Measurements from ENCODE around the gene METTL26. TPM values are rescaled to one million over a fixed set of nuclear protein-coding genes. Genes with fewer than 3 reads are reported as not detected.
"Not testable (repeated sequence)": the region's sequence is repeated elsewhere in the genome, so short reads cannot be mapped to it uniquely, and the experiment has no call there.

Gene METTL26
- total RNA-seq, 1 donor from 2014 or later, result 59.4 TPM

DNA sequence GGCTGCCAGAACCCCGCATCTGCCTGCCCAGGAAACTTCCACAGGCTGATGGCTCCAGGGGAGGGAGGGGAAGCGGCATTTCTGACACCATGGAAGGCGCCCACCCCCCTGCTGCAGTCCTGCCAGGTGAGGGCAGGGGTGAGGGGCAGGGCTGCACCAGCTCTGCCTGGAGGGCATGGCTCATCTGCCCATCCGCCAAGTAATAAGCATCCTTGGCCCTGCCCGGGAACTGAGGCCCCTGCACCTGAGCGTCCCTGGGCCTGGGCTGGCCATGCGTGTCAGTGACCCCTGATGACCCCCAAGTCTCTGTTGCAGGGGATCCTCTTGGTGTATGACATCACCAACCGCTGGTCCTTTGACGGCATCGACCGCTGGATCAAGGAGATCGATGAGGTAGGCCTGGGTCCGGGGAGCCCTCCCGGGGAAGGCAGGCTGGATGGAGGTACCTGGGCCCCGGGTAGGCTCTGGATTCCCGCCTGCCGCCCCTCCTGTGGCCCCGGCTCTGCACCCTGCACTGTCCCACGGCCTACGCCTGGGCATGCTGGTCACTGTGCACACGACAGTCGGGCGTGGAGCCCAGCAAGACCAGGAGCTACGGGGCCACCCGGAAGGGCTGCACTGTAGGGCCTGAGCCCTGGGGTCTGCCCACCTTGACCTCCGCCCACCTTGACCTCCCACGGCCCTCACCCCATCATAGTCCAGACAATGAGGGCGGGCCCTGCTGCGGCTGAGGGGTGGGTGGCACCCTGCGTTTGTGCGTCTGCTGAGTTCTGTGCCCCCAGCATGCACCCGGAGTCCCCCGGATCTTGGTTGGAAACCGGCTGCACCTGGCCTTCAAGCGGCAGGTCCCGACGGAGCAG lies 10.8 kb downstream of the METTL26 start:
- DNase-seq (ENCODE audit: low read depth in 2 of 2), result no peak

DNA sequence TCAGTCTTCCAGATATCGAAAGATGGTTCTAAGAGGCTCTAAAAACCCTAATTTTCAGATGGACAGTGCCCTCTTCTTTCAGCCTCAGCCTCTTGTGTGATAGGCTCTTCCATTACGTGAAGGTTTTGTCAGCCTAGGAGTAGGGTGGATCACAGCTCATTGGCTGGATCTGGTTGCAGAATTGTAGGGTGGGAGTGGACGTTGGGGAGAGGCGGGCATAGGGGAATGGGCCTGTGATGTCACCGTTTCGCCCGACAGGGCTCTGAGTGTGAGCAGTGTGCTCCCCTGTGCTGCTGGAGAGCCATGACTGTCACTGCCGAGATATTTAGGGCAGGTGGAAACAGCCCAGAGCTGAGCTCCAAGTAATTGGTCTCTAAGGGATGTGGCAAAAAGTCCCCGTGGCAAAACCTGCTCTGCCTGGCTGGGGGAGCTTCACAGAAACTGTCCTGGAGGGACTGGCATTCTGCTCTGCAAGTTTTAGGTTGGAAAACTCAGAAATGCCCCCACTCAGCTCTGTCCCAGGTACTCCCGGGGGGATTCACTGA lies 11.5 kb downstream of the METTL26 start:
- no peak for DNase-seq (ENCODE audit: low read depth in 2 of 2)

DNA sequence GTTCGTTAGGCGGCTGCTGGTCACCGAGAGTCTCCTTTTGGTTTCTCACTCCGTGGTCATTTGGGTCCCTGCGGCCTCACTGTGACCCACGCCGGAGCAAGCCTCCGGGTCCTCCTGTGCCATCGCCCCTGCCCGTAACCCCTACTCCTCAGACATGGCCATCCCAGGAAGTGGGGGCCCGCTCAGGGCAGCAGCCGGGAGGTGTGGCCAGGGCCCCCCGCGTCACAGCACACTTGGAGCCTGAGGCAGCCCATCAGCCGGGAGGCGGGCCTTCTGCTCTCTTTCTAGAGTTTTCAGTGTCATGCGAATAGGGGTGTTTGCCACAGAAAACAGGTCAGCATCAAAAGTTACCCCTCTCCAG lies 13.2 kb downstream of the METTL26 start:
- no peak for DNase-seq (ENCODE audit: low read depth in 2 of 2)

DNA sequence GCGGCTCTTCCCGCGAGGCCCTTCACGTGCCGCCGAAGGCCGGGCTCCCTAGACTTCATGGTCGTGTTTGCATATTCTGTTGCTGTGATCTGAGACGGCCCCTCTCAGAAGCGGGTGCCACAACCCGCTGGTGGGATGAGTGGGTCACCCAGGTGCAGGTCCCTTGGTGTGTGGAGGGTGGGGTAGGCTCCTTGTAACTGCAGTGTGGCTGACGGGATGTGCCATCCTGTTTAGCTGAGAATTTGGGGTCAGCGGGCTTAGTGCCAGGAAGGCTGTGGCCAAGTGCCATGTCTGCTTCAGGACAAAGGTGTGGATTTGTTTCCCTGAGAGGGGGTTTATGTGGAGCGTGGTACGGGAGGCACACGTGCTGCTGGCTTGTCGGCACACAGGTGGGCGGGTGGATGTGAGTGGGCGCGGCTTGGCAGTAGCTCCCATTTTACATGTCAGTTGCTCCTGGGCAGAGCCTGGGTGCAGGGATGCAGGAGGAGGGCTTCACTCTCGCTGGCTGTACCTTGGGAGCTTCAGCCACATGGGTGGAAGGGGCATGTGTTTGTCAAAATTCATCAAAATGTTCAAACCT lies 14.5 kb downstream of the METTL26 start:
- DNase-seq (ENCODE audit: low read depth in 2 of 2), result no peak

DNA sequence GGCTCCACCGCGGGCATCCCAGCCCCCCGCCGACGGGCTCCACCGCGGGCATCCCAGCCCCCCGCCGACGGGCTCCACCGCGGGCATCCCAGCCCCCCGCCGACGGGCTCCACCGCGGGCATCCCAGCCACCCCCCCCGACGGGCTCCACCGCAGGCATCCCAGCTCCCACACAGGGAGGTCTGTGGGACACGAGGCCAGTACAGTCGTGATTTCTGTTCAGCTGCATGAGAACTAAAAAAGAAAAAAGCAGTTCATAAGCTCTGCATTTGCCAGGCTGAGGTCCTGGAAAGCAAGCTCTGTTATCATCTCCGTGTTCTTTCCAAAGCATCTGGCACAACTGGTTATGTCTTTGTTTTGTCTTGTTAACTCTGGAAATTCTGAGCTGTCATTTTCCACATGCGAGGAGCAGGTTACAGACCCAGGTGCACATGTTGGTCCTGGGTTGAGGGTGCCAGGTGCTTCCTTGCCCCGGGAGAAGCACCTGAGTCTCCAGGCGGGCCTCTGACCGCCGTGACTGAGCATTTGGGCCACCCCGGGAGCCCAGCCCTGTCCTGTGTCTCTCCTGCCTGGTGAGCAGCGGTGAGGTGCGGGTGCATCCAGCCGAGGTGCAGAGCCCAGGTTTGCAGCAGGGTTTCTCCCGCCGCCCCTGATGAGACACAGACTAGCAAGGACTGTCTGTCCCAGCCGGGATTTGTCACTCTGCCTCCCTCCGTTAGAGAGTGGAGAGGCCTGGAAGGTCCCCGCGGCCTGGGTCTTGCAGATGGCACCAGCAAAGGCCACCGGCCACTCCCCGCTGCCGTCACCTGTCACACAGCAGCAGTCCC lies 15.2 kb downstream of the METTL26 start:
- no peak for DNase-seq (ENCODE audit: low read depth in 2 of 2)

DNA sequence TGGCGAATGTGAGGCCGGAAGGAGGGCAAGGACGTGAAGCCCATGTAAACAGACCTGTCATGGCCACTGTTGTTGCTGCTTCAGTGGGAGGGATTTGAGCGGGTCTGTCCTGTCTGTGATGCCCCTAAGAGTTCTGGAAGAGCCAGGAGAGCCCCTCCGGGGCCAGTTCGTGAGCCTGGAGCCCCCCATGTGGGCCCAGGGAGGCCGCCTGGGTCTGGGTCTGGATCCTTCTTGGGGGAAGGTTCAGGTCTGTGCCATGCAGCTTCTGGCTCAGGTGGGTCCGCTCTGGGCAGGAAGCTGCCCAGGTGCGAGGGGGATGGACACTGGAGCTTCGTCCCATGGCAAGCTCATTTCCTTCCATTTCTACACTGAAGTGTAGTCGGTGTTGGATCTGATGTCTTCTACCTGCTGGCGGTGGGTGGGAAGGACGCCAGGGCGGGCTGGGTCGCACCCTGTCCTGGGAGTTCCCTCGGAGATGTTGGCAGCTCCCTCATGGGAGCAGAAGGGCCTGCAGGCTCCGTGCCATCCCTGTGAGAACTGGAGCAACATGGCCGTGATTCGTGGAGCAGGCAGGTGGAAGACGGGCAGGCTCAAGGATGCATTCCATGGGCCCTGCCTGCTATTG lies 16.5 kb downstream of the METTL26 start:
- no peak for DNase-seq (ENCODE audit: low read depth in 2 of 2)

DNA sequence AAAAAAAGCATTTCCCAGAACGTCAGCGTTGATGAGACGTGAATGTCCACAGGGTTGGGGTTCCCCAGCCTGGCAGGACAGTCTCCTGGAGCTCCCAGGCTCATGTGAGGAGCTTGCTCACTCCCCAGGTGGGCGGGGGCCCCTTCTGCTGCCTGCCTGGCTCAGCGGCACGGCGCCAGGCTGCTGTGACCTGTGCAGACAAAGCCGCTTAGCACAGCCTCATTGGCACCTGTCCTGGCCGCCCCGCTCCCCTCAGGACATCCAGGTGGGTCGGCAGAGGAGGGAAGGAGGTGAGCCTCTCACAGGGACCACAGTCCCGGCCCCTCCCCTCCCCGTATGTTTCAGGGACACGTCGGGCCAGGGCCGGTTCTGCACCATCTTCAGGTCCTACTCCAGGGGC lies 18.2 kb downstream of the METTL26 start:
- no peak for DNase-seq (ENCODE audit: low read depth in 2 of 2)

DNA sequence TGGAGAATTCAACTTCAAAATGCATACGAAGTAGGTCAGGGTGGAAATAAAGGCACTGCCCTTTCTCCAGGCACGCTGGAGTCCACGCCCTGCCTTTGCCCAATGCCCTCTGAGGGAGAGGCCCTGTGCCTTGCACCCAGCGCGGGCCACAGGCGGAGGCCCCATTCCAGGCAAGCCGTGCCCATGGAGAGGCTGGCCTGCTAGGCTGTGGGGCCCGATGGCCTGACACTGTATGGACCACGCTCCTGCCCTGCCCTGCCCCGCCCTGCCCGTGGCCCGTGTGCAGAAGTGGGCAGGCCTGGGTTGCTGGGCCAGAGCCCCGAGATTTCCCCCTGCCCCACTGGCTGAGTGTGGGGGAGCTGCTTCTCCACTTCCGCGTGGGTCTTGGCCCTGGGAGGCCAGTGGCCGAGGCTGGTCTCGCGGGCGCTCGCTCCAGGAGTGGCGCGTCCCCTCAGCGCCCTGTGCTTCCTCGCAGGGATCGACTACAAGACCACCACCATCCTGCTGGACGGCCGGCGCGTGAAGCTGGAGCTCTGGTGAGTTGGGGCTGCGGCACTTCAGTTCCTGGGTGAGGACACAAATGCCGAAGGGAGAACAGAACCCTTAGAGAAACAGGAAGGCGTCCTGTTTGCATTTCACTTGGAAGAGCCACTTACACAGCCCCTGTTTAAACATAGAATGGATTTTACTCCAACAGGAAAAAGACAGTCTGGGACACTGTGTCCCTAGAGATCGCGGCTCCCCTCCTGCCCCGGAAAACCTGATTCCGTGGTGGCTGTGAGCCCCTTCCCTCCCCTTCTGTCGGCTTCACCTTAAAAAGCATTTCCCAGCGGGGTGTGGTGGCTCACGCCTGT lies 19.1 kb downstream of the METTL26 start:
- no peak for DNase-seq (ENCODE audit: low read depth in 2 of 2)

DNA sequence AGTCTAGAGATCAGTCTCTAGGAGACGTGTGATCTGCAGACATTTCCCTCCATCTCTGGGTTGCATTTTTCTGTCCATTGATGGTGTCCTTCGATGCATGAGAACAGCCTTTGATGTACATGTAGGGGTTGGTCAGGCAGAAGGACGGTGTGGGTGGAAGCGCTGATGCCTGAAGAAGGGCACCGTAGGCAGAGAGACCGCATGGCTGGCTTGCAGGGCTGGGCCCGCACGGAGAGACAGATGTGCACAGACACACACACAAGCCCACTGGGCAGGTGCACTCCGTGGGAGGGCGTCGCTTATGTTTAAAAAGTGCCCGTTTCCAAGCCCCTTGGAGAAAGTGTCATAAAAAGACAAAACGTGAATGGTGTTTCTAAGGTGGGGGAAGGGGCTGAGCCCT lies 21.0 kb downstream of the METTL26 start:
- DNase-seq (ENCODE audit: low read depth in 2 of 2), result no peak

DNA sequence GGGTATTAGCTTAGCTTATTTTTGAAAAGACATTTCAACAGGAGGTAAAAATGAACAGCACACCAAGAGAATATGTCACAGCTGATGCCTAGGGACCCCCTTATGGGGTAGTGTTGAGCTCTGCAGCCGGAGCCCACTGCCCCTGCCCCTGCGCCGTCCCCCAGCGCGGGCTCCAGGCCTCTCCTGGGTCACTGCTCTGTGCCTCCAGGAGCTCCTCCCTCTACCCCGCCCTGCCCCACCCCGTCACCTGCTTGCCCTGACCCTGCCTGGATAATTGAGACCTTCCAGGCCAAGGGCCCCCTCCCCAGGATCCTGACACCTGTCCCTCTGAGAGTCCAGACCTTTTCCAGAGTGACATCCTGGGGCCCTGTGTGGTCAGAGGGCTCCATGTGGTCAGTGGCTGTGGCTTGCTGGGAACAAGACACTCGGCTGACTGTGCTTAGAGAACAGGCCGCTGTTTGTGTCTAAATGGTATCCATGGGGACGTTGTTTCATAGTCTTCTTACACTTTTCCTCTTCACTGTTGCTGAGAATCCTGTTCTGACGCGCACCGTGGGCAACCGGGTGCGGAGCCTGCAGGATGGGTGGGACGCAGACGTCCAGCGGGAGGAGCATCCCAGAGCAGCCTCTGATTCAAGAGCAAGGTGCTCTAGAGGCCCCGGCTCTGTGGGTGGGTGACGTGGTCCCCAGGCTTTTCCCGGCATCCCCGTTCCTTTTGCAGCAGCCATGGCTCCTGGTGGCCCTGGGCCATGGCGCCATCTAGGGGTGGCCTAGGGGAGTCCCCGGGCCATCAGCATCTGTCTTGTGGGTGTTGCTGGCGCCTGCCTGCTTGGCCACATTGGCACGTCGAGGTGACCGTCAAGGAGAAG lies 25.4 kb downstream of the METTL26 start:
- peak in 1 of 2 donors; percentile 43 for DNase-seq (ENCODE audit: low read depth in 2 of 2)

DNA sequence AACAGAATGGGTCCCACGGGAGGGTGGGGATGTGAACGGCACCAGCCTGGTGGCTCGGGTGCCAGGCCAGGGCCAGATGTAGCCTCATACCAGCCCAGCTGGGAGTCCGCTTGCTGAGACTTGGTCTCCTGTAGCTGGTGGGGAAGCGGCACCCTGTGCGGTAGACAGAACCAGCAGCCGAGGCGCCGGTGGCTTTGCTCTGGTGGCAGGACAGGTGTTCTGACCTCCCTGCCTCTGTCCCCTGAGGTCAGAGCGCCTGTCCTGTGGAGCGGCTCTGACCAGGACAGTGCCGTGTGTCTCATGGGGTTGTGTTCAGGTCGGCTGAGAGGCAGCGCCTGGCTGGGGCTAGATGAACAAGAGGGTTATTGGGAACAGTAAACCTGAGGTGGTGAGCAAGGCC lies 26.1 kb downstream of the METTL26 start:
- no peak for DNase-seq (ENCODE audit: low read depth in 2 of 2)

DNA sequence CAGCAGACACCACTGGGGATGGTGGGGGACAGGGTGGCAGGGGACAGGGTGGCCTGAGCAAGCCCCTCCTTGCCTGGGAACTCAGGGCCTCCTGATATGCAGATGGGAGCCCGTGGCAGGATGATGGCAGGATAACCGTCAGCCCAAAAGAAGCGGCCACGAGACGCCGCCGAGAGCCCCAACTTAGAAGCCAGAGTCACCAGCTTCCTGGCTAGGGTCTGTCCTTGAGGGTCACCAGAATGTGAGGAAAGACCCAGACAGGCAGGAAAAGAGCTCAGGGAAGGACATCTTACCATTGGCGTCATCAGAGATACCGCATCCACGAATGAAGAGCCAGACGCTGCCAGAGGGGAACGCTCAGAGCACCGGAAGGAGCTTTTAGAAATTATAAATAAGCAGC lies 26.8 kb downstream of the METTL26 start:
- no peak for DNase-seq (ENCODE audit: low read depth in 2 of 2)

DNA sequence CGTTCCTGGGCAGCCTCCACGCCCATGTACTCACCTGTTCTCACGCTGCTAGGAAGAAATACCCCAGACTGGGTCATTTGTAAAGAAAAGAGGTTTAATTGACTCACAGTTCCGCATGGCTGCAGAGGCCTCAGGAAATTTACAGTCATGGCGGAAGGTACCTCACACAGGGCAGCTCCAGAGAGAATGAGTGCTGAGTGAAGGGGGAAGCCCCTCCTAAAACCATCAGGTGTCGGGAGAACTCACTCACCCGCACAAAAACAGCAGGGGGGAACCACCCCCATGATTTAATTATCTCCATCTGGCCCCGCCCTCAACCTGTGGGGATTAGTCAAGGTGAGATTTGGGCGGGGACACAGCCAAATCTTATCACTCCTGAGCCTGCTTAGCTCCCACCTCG lies 28.1 kb downstream of the METTL26 start:
- no peak for DNase-seq (ENCODE audit: low read depth in 2 of 2)

DNA sequence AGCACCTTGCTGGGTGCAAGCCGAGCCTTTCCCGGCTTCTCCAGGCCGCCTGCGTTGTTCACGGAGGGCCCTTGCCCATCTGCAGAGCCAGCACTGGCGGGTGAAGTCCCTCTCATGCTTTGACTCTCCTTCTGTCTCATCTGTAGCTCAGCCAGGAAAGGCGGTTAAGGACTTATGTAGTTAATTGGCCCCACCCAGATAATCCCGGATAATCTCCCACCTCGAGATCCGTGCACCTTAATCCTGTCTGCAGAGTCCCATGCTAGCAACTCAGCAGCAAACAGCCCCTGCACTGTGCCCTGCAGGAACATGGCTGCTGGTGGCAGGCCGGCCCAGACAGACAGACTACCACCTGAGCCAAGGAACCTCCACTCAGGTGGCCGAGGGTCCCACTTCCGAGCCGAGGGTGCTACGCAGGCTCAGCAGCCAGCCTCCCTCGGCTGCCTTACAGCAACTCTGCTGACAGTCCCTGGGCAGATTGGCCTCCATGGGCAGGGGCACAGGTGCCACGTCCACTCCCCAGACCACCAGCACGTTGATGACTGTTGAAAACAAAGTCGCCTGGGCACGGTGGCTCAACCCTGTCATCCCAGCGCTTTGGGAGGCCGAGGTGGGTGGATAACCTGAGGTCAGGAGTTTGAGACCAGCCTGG lies 29.3 kb downstream of the METTL26 start:
- DNase-seq (ENCODE audit: low read depth in 2 of 2), result no peak

DNA sequence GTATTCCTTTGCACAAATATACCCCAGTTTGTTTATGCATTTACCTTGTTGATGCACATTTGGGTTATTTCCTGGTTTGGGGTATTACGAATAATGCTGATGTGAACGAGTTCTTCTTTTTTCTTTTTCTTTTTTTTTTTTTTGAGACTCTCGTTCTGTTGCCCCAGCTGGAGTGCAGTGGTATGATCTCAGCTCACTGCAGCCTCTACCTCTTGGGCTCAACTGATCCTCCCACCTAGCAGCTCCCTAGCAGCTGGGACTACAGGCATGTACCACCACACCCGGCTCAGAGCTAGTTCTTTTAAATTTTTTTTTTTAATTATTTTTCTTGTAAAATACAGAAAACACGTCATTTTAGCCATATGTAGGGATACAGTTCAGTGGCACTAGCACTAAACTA lies 32.2 kb downstream of the METTL26 start:
- no peak for DNase-seq (ENCODE audit: low read depth in 2 of 2)

DNA sequence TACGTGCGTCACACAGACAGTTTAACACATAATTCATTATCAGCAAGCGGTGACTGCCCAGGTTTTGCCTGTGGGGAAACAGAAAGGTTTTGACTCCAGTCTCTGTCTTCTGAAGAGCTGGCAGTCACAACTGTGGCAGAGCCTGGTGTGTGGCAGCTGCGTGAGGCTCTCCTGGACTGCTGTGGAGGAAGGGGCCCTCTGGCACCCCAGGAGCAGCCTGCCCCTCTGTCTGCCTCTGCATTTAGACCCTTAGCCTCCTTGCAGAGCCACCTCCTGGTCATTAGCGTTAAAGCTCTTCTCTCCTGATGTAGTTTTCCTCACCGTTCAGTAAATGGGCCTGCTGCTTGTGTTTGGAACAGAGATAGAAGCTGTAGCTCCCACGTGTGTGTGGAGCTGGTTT lies 35.3 kb downstream of the METTL26 start:
- peak in 1 of 2 donors; percentile 33 for DNase-seq (ENCODE audit: low read depth in 2 of 2)

DNA sequence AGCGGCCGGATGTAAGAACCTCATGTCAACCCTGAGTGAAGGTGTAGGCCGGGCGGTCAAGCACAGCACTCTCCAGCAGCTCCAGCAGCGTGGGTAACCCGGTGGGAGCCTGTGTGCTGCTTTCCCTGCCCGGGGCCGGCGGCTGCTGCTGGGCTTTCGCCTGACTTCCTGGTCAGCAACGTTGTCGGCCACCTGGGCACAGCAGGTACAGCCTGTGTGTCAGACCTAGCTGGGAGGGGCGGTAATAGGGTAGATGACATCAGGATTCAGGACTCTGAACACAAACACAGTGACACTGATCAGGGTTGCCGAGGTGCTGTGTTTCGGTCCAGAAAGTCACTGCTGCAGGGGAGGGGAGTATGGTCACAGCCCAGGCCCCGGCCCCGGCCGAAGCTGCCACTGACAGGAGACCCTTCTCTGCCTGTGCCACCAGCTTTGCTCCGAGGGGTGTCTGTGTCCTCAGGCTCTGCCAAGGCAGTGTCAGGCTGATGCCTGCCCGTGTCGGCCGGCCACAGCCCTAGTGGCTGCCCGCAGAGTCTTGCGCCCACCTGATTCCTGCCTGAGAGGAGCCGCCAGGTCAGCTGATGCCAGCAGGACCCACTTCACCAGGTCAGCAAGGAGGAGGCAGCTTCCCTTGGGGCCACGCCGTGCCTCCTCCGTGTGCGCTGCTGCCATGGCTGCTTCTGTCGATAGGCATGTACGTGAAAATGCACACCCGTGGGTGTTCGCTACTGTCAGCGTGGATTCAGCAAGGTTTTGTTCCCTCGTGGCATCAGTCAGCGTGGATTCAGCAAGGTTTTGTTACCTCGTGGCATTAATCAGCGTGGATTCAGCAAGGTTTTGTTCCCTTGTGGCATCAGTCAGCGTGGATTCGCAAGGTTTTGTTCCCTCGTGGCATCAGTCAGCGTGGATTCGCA lies 37.0 kb downstream of the METTL26 start:
- DNase-seq (ENCODE audit: low read depth in 2 of 2), result no peak

DNA sequence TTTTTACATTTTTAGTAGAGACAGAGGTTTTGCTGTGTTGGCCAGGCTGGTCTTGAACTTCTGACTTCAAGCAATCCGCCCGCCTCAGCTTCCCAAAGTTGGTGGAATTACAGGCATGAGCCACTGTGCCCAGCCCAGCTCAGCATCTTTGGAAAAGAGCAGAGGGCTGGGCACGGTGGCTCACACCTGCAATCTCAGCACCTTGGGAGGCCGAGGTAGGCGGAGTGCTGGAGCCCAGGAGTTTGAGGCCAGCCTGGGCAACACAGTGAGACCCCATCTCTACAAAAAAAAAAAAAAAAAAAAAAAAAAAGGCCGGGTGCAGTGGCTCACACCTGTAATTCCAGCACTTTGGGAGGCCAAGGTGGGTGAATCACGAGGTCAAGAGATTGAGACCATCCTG lies 38.5 kb downstream of the METTL26 start:
- not testable (repeated sequence) for DNase-seq (ENCODE audit: low read depth in 2 of 2)
